ENCODE measurements around the gene KIF13A. TPM values are rescaled to one million over a fixed set of nuclear protein-coding genes. Genes with fewer than 3 reads are reported as not detected.

The KIF13A gene
- total RNA-seq, 4 donors from 2014 or later = 36.3 to 47.5 (median 38.1) TPM

- TF ChIP-seq CTCF (IDR thresholded peaks at IDR 0.05) (no peak), POLR2AphosphoS5 (IDR thresholded peaks at IDR 0.05) (peak in 2 of 3 donors; percentile 53 to 74)
- H3K4me1 ChIP-seq = peaks cover 0 to 30% (median 7%) of the 10 kb centered on the region in 4 donors
Measured at GRCh38 chr6:17907406-17908229, 79.8 kb downstream of the KIF13A start.

GRCh38 chr6:17905611-17906592 is 81.5 kb downstream of the KIF13A start:
- no peak for DNase-seq
- H3K4me3 ChIP-seq = no peak overlapping the region
- H3K4me1 ChIP-seq = peaks cover 0 to 30% (median 7%) of the 10 kb centered on the region in 4 donors
- in situ Hi-C loops (cut with MboI; ENCODE audit: low pct_ligation_motif_present in 1 of 4, low pct_unique_long_range_greater_than_20kb in 1 of 4, low sequenced_read_pairs in 3 of 4) = no loop called here
- H3K9me3 ChIP-seq = no peaks in the 10 kb centered on the region
- no peaks in the 10 kb centered on the region for H3K36me3 ChIP-seq
- no peak overlapping the region for H3K27ac ChIP-seq
- H3K27me3 ChIP-seq = no peaks in the 10 kb centered on the region
- intact Hi-C loops (cut with DNase I; ENCODE audit: low total_unique reads) = no loop called here
- WGBS, 2 donors (ENCODE audit: low coverage in 1 of 2) = 92 to 100% methylated on average over 2 of the region's 2 CpGs
- TF ChIP-seq EP300 (IDR thresholded peaks at IDR 0.05; ENCODE audit: low read depth) (no peak), POLR2A (IDR thresholded peaks at IDR 0.05) (no peak), CTCF (IDR thresholded peaks at IDR 0.05) (no peak), POLR2AphosphoS5 (IDR thresholded peaks at IDR 0.05) (no peak)

More at GRCh38 chr6:17907406-17908229, 79.8 kb downstream of the KIF13A start:
- Histone ChIP-seq H3K4me3 (no peak overlapping the region), H3K27ac (peak overlapping the region; percentile 30 to 41 (median 38)), H3K27me3 (no peaks in the 10 kb centered on the region), H3K9me3 (no peaks in the 10 kb centered on the region), H3K36me3 (no peaks in the 10 kb centered on the region)
- in situ Hi-C loops (cut with MboI; ENCODE audit: low pct_ligation_motif_present in 1 of 4, low pct_unique_long_range_greater_than_20kb in 1 of 4, low sequenced_read_pairs in 3 of 4) (no loop called here), intact Hi-C loops (cut with DNase I; ENCODE audit: low total_unique reads) (no loop called here)
- DNase-seq = peak; percentile 61
- 32 to 53% methylated on average over 4 to 7 of the region's 7 CpGs for whole genome bisulfite sequencing, 2 donors (ENCODE audit: low coverage in 1 of 2)

GRCh38 chr6:17904491-17905120 is 82.8 kb downstream of the KIF13A start:
- no peak overlapping the region for H3K4me3 ChIP-seq
- 77 to 83% methylated on average over 4 to 6 of the region's 6 CpGs for WGBS, 2 donors (ENCODE audit: low coverage in 1 of 2)
- TF ChIP-seq EP300 (IDR thresholded peaks at IDR 0.05; ENCODE audit: low read depth) (no peak), POLR2A (IDR thresholded peaks at IDR 0.05) (no peak)
- H3K4me1 ChIP-seq = peaks cover 0 to 21% (median 7%) of the 10 kb centered on the region in 4 donors
- H3K36me3 ChIP-seq = no peaks in the 10 kb centered on the region
- H3K27me3 ChIP-seq = no peaks in the 10 kb centered on the region
- no peak for DNase-seq
- intact Hi-C loops (cut with DNase I; ENCODE audit: low total_unique reads) (no loop called here), in situ Hi-C loops (cut with MboI; ENCODE audit: low pct_ligation_motif_present in 1 of 4, low pct_unique_long_range_greater_than_20kb in 1 of 4, low sequenced_read_pairs in 3 of 4) (no loop called here)
- no peaks in the 10 kb centered on the region for H3K9me3 ChIP-seq
- H3K27ac ChIP-seq = no peak overlapping the region

- Histone ChIP-seq H3K36me3 (no peaks in the 10 kb centered on the region), H3K27ac (no peak overlapping the region), H3K27me3 (no peaks in the 10 kb centered on the region), H3K4me3 (no peak overlapping the region), H3K4me1 (peaks cover 0 to 21% (median 7%) of the 10 kb centered on the region in 4 donors), H3K9me3 (no peaks in the 10 kb centered on the region)
- 50 to 75% methylated on average over 1 of the region's 1 CpG for WGBS, 2 donors (ENCODE audit: low coverage in 1 of 2)
- no peak for DNase-seq
- intact Hi-C loops (cut with DNase I; ENCODE audit: low total_unique reads) (no loop called here), in situ Hi-C loops (cut with MboI; ENCODE audit: low pct_ligation_motif_present in 1 of 4, low pct_unique_long_range_greater_than_20kb in 1 of 4, low sequenced_read_pairs in 3 of 4) (no loop called here)
- TF ChIP-seq CTCF (IDR thresholded peaks at IDR 0.05) (no peak), POLR2A (IDR thresholded peaks at IDR 0.05) (no peak), EP300 (IDR thresholded peaks at IDR 0.05; ENCODE audit: low read depth) (no peak), POLR2AphosphoS5 (IDR thresholded peaks at IDR 0.05) (no peak)
Measured at GRCh38 chr6:17902974-17903373, 84.5 kb downstream of the KIF13A start.
